ENCODE results near the gene NVL.
A peak's percentile ranks its signal among the peaks of the same experiment; 100 is the strongest.
"Not testable (repeated sequence)": the region's sequence is repeated elsewhere in the genome, so short reads cannot be mapped to it uniquely, and the experiment has no call there.

The NVL gene

GRCh38 chr1:224329842-224330753 lies at the start of gene NVL:
Gene NVL, minus strand, starts transcription at chr1:224330172. Its CDS starts 45 bp downstream, at chr1:224330127.
- peak; percentile 97 for DNase-seq

- DNase-seq = peak; percentile 27
Measured at GRCh38 chr1:224378855-224379631, 49.1 kb upstream of the NVL start.

- DNase-seq = no peak
Measured at GRCh38 chr1:224377676-224378006, 47.7 kb upstream of the NVL start.

- no peak for DNase-seq
Measured at GRCh38 chr1:224375059-224375458, 45.1 kb upstream of the NVL start.

GRCh38 chr1:224373008-224373590 lies 43.1 kb upstream of the NVL start:
- no peak for DNase-seq

- DNase-seq = no peak
Measured at GRCh38 chr1:224368409-224368808, 38.4 kb upstream of the NVL start.

- no peak for DNase-seq
Measured at GRCh38 chr1:224359207-224359606, 29.2 kb upstream of the NVL start.

- peak; percentile 56 for DNase-seq
Measured at GRCh38 chr1:224358237-224358636, 28.3 kb upstream of the NVL start.

- peak; percentile 80 for DNase-seq
Measured at GRCh38 chr1:224357626-224358124, 27.7 kb upstream of the NVL start.

GRCh38 chr1:224356685-224357625 lies 27.0 kb upstream of the NVL start, which contains the start of gene CNIH4:
Gene CNIH4, plus strand, starts transcription at chr1:224356879. Its CDS starts 46 bp downstream, at chr1:224356925.
- DNase-seq = peak; percentile 98

- no peak for DNase-seq
Measured at GRCh38 chr1:224353975-224354925, 24.3 kb upstream of the NVL start.

- DNase-seq = not testable (repeated sequence)
Measured at GRCh38 chr1:224352436-224353085, 22.6 kb upstream of the NVL start.

- not testable (repeated sequence) for DNase-seq
Measured at GRCh38 chr1:224349716-224350115, 19.7 kb upstream of the NVL start.

GRCh38 chr1:224348137-224348536 lies 18.2 kb upstream of the NVL start:
- no peak for DNase-seq

- peak; percentile 50 for DNase-seq
Measured at GRCh38 chr1:224343679-224344078, 13.7 kb upstream of the NVL start.

GRCh38 chr1:224340453-224341384 lies 10.7 kb upstream of the NVL start:
- peak; percentile 58 for DNase-seq

- DNase-seq = no peak
Measured at GRCh38 chr1:224339442-224340033, 9.6 kb upstream of the NVL start.

GRCh38 chr1:224338150-224338838 lies 8.3 kb upstream of the NVL start:
- peak; percentile 30 for DNase-seq
